Omental fat pad (tissue), 4 donors: ENCODE data around the gene MAPKAPK2. TPM values are rescaled to one million over a fixed set of nuclear protein-coding genes. Genes with fewer than 3 reads are reported as not detected.
"Not testable (repeated sequence)": the region's sequence is repeated elsewhere in the genome, so short reads cannot be mapped to it uniquely, and the experiment has no call there.

Experiments used
- ATAC-seq: fragments of 150-250 bp; one replicate; pipeline ENCODE4 v1.9.1; 2016; ENCODE audit warnings: mild to moderate bottlenecking, moderate library complexity; ENCODE audit not compliant: low FRiP score
- DNase-seq: peaks from one replicate; pipeline ENCODE4 v3.0.0-alpha.2; 2019; ENCODE audit warnings: low spot score
- total RNA-seq, 4 donors: library from RNA; depleted of rRNA; stranded (reverse); fragments of >200 nt; gene quantifications; one replicate each; pipeline ENCODE4 v1.1.0, GENCODE V29; 2016
- TF ChIP-seq, protein P1 (sequence below), 3 donors: fragments of 450-650 bp; IDR thresholded peaks; one replicate each; pipeline ENCODE4 v1.5.1; 2016 to 2017; ENCODE audit warnings: antibody characterized with exemption in 3 of 3, mild to moderate bottlenecking in 3 of 3, moderate library complexity in 2 of 3

MAPKAPK2 gene
- 100 to 1,000 TPM in 1 of 4 donors, 10 to 100 TPM in 3; 52.0 to 151 (median 79.9) TPM for total RNA-seq

GRCh38 chr1:206684478-206685333 is at the start of gene MAPKAPK2:
TSS of gene MAPKAPK2 (plus strand) at chr1:206684905. CDS start at chr1:206685230, 325 bp downstream.
- DNase-seq (peak; percentile 78), ATAC-seq (peak; percentile 79)
- TF ChIP-seq, protein P1, sequence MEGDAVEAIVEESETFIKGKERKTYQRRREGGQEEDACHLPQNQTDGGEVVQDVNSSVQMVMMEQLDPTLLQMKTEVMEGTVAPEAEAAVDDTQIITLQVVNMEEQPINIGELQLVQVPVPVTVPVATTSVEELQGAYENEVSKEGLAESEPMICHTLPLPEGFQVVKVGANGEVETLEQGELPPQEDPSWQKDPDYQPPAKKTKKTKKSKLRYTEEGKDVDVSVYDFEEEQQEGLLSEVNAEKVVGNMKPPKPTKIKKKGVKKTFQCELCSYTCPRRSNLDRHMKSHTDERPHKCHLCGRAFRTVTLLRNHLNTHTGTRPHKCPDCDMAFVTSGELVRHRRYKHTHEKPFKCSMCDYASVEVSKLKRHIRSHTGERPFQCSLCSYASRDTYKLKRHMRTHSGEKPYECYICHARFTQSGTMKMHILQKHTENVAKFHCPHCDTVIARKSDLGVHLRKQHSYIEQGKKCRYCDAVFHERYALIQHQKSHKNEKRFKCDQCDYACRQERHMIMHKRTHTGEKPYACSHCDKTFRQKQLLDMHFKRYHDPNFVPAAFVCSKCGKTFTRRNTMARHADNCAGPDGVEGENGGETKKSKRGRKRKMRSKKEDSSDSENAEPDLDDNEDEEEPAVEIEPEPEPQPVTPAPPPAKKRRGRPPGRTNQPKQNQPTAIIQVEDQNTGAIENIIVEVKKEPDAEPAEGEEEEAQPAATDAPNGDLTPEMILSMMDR (IDR thresholded peaks at IDR 0.05): no peak

- ATAC-seq (peak; percentile 92), DNase-seq (peak; percentile 77)
- TF ChIP-seq, protein P1 (IDR thresholded peaks at IDR 0.05): no peak
Measured at GRCh38 chr1:206635080-206635977, 49.4 kb upstream of the MAPKAPK2 start, which contains the start of gene DYRK3. TSS of gene DYRK3 (plus strand) at chr1:206635536. CDS start at chr1:206635704, 168 bp downstream.

DNA sequence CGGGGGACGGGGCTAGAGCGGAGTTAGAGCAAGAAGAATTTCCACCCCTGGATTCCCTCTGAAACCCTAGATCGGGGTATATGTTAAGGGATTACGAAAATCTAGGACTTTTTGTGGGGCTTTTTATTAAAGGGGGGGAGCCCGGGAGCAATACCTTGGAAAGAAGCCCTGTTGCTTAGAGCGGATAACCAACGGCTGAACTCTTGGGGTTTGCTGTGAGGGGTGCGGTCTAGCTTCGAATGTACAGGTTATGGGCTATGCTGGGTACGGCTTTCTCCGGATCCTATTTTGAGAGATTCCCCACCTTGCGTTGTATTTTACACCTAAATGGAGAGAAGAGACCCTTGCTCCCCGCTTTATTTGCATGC is 48.7 kb upstream of the MAPKAPK2 start:
- no peak for DNase-seq
- TF ChIP-seq, protein P1 (IDR thresholded peaks at IDR 0.05): no peak
- peak; percentile 2 for ATAC-seq

DNA sequence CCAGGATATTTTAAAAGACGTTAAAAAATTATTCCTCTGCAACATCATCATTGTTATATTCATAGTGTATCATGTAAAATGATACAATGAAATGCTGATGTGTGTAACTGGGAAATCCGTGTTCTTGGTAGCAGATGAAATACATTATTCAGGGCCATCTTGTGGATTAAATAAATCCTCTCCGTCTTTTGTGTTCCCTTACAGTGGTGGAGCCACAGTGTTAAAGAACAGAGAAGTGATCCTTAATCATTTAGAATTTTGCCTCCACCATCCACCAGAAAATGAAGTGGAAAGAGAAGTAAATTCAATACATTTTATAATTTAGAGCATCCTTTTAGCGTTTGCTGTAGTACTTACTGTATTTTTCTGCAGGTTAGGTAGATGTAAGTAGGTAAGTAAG is 48.0 kb upstream of the MAPKAPK2 start:
- ATAC-seq (no peak), DNase-seq (no peak)
- TF ChIP-seq, protein P1 (IDR thresholded peaks at IDR 0.05): no peak

GRCh38 chr1:206637605-206638004 is 47.1 kb upstream of the MAPKAPK2 start:
- DNase-seq (no peak), ATAC-seq (no peak)
- TF ChIP-seq, protein P1 (IDR thresholded peaks at IDR 0.05): no peak

DNA sequence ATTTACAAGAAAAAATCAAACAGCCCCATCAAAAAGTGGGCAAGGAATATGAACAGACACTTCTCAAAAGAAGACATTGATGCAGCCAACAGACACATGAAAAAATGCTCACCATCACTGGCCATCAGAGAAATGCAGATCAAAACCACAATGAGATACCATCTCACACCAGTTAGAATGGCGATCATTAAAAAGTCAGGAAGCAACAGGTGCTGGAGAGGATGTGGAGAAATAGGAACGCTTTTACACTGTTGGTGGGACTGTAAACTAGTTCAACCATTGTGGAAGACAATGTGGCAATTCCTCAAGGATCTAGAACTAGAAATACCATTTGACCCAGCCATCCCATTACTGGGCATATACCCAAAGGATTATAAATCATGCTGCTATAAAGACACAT is 42.6 kb upstream of the MAPKAPK2 start:
- ATAC-seq, DNase-seq: not testable (repeated sequence)

- TF ChIP-seq, protein P1 (IDR thresholded peaks at IDR 0.05): no peak
- no peak for DNase-seq
- ATAC-seq: no peak
Measured at GRCh38 chr1:206643118-206643698, 41.5 kb upstream of the MAPKAPK2 start.
